HEK293 (cell line): ENCODE data around the gene CCR3.

Experiments used
- CTCF ChIA-PET: fragments of 350-600 bp; formaldehyde crosslinking; extraction: SDS; loops from one replicate; lab custom pipeline; 2021; ENCODE audit warnings: antibody characterized with exemption; lab: Yijun Ruan, JAX
- POLR2A ChIA-PET: fragments of 300-600 bp; formaldehyde crosslinking; extraction: SDS; loops from one replicate; lab custom pipeline; 2020; ENCODE audit warnings: antibody characterized with exemption, inconsistent platforms; lab: Yijun Ruan, JAX
- H3K27ac ChIP-seq: fragments of 200-500 bp; sonication (Bioruptor generic); 2 replicates; pipeline ENCODE4 v1.5.1; 2014; ENCODE audit warnings: low read depth, low read length, control low read depth, inconsistent platforms; ENCODE audit errors: extremely low read depth
- H3K36me3 ChIP-seq, 2 experiments: fragments of 200-500 bp in 1 of 2; sonication (Bioruptor generic) in 1 of 2; 1 replicate in 1 of 2; 2 replicates in 1 of 2; pipeline ENCODE4 v1.5.1; 2014 to 2017; ENCODE audit warnings: inconsistent platforms in 2 of 2, low read length in 2 of 2; ENCODE audit not compliant: control insufficient read depth in 2 of 2, insufficient read depth in 1 of 2
- H3K4me1 ChIP-seq: fragments of 200-500 bp; sonication (Bioruptor generic); 2 replicates; pipeline ENCODE4 v1.5.1; 2014; ENCODE audit warnings: mild to moderate bottlenecking, low read length, inconsistent platforms; ENCODE audit not compliant: control insufficient read depth, insufficient read depth
- H3K4me3 ChIP-seq: 2 replicates; pipeline ENCODE4 v1.5.1; 2011; ENCODE audit warnings: low read depth, mild to moderate bottlenecking, control low read depth, low read length, moderate library complexity
- H3K9me3 ChIP-seq: fragments of 200-500 bp; sonication (Bioruptor generic); 2 replicates; pipeline ENCODE4 v1.5.1; 2014; ENCODE audit warnings: low read depth, low read length, inconsistent platforms; ENCODE audit not compliant: control insufficient read depth, insufficient read depth
- AEBP2 ChIP-seq: fragments of 450-650 bp; formaldehyde crosslinking; IDR thresholded peaks from 2 replicates; pipeline ENCODE4 v1.5.1; 2016; ENCODE audit warnings: missing biosample characterization, missing genetic modification characterization, borderline replicate concordance
- KLF16 ChIP-seq: fragments of 450-650 bp; formaldehyde crosslinking; IDR thresholded peaks from 2 replicates; pipeline ENCODE4 v1.5.1; 2017; ENCODE audit warnings: missing biosample characterization, missing genetic modification characterization
- PATZ1 ChIP-seq: fragments of 450-650 bp; formaldehyde crosslinking; IDR thresholded peaks from 2 replicates; pipeline ENCODE4 v1.5.1; 2016; ENCODE audit warnings: missing biosample characterization, missing genetic modification characterization
- WT1 ChIP-seq: fragments of 450-650 bp; formaldehyde crosslinking; IDR thresholded peaks from 2 replicates; pipeline ENCODE4 v1.5.1; 2016; ENCODE audit warnings: missing biosample characterization, missing genetic modification characterization
- YY1 ChIP-seq: fragments of 450-650 bp; formaldehyde crosslinking; IDR thresholded peaks from 2 replicates; pipeline ENCODE4 v1.5.1; 2018; ENCODE audit warnings: missing biosample characterization, missing genetic modification characterization
- ZBTB17 ChIP-seq: fragments of 450-650 bp; formaldehyde crosslinking; IDR thresholded peaks from 2 replicates; pipeline ENCODE4 v1.5.1; 2016; ENCODE audit warnings: missing biosample characterization, missing genetic modification characterization
- ZBTB48 ChIP-seq: fragments of 450-650 bp; formaldehyde crosslinking; IDR thresholded peaks from 2 replicates; pipeline ENCODE4 v1.5.1; 2016; ENCODE audit warnings: missing biosample characterization, missing genetic modification characterization
- ZBTB7A ChIP-seq: fragments of 450-650 bp; formaldehyde crosslinking; IDR thresholded peaks from 2 replicates; pipeline ENCODE4 v1.5.1; 2016; ENCODE audit warnings: low read depth, missing biosample characterization, missing genetic modification characterization
- ZFP41 ChIP-seq: fragments of 450-650 bp; formaldehyde crosslinking; IDR thresholded peaks from 2 replicates; pipeline ENCODE4 v1.5.1; 2016; ENCODE audit warnings: missing biosample characterization, missing genetic modification characterization, borderline replicate concordance
- ZNF248 ChIP-seq: fragments of 450-650 bp; formaldehyde crosslinking; IDR thresholded peaks from 2 replicates; pipeline ENCODE4 v1.5.1; 2017; ENCODE audit warnings: missing biosample characterization, missing genetic modification characterization
- ZNF274 ChIP-seq, 2 experiments: fragments of 200-500 bp in 1 of 2; fragments of 450-650 bp in 1 of 2; sonication (Bioruptor generic) in 1 of 2; formaldehyde crosslinking in 1 of 2; IDR thresholded peaks; 2 replicates each; pipeline versions ENCODE4 v1.5.1 to v1.6.1; 2014 to 2016; ENCODE audit warnings: borderline replicate concordance in 1 of 2, inconsistent platforms in 1 of 2, low read length in 1 of 2, missing biosample characterization in 1 of 2, missing genetic modification characterization in 1 of 2
- ZNF292 ChIP-seq: fragments of 450-650 bp; formaldehyde crosslinking; IDR thresholded peaks from 2 replicates; pipeline ENCODE4 v1.5.1; 2016; ENCODE audit warnings: low read depth, missing biosample characterization, missing genetic modification characterization, borderline replicate concordance
- ZNF362 ChIP-seq: fragments of 450-650 bp; formaldehyde crosslinking; IDR thresholded peaks from 2 replicates; pipeline ENCODE4 v1.5.1; 2016; ENCODE audit warnings: missing biosample characterization, missing genetic modification characterization
- ZNF433 ChIP-seq: fragments of 450-650 bp; formaldehyde crosslinking; IDR thresholded peaks from 2 replicates; pipeline ENCODE4 v1.5.1; 2016; ENCODE audit warnings: missing biosample characterization, missing genetic modification characterization, low read depth
- ZNF473 ChIP-seq: fragments of 450-650 bp; formaldehyde crosslinking; IDR thresholded peaks from 2 replicates; pipeline ENCODE4 v1.5.1; 2017; ENCODE audit warnings: missing biosample characterization, missing genetic modification characterization
- ZNF529 ChIP-seq: fragments of 450-650 bp; formaldehyde crosslinking; IDR thresholded peaks from 2 replicates; pipeline ENCODE4 v1.5.1; 2017; ENCODE audit warnings: missing genetic modification characterization, missing biosample characterization; ENCODE audit not compliant: insufficient replicate concordance
- ZNF561 ChIP-seq: fragments of 450-650 bp; IDR thresholded peaks from 2 replicates; pipeline ENCODE4 v1.5.1; 2018; ENCODE audit warnings: missing biosample characterization, missing genetic modification characterization, borderline replicate concordance
- ZNF639 ChIP-seq: fragments of 450-650 bp; formaldehyde crosslinking; IDR thresholded peaks from 2 replicates; pipeline ENCODE4 v1.5.1; 2016; ENCODE audit warnings: missing biosample characterization, missing genetic modification characterization
- ZNF658 ChIP-seq: fragments of 450-650 bp; formaldehyde crosslinking; IDR thresholded peaks from 2 replicates; pipeline ENCODE4; 2016; ENCODE audit warnings: missing biosample characterization, missing genetic modification characterization

The CCR3 gene

GRCh38 chr3:46303240-46303639 lies 61.0 kb downstream of the CCR3 start:
- H3K36me3 ChIP-seq: no peaks in the 10 kb centered on the region
- no peaks in the 10 kb centered on the region for H3K4me1 ChIP-seq
- no peak for TF ChIP-seq ZNF561 (tag by site-specific recombination)
- no peak for TF ChIP-seq ZBTB48 (tag by site-specific recombination)
- TF ChIP-seq, all 188 proteins: peak for 0
- Histone ChIP-seq H3K4me3 (no peak overlapping the region), H3K27ac (no peak overlapping the region), H3K9me3 (no peaks in the 10 kb centered on the region)
- ChIA-PET CTCF (no interaction called here), POLR2A (no interaction called here)

- Histone ChIP-seq H3K9me3 (no peaks in the 10 kb centered on the region), H3K27ac (no peak overlapping the region), H3K36me3 (no peaks in the 10 kb centered on the region), H3K4me3 (no peak overlapping the region), H3K4me1 (no peaks in the 10 kb centered on the region)
- TF ChIP-seq AEBP2 (tag by site-specific recombination): no peak
- TF ChIP-seq PATZ1: no peak
- TF ChIP-seq ZNF274 (IDR thresholded peaks at IDR 0.05; ENCODE audit: low read length): no peak
- TF ChIP-seq ZNF274 (tag by site-specific recombination; IDR thresholded peaks at IDR 0.05; ENCODE audit: borderline replicate concordance): no peak
- no peak for TF ChIP-seq ZNF292 (tag by site-specific recombination)
- ChIA-PET POLR2A (no interaction called here), CTCF (no interaction called here)
These were observed 62.5 kb downstream of the CCR3 start for GRCh38 chr3:46304739-46305138.

- no peak overlapping the region for H3K27ac ChIP-seq
- no peaks in the 10 kb centered on the region for H3K36me3 ChIP-seq
- H3K9me3 ChIP-seq: no peaks in the 10 kb centered on the region
- ChIA-PET POLR2A (no interaction called here), CTCF (interaction anchor here (0.6 kb wide), 1 partner anchor 232 kb away, joined by 5 read pairs; no protein-coding TSS in a partner anchor)
- TF ChIP-seq YY1 (tag by site-specific recombination) (no peak), ZNF639 (tag by site-specific recombination) (no peak), ZNF274 (IDR thresholded peaks at IDR 0.05; ENCODE audit: low read length) (no peak), ZNF274 (tag by site-specific recombination; IDR thresholded peaks at IDR 0.05; ENCODE audit: borderline replicate concordance) (no peak), ZNF473 (no peak)
- no peak overlapping the region for H3K4me3 ChIP-seq
- H3K4me1 ChIP-seq: no peaks in the 10 kb centered on the region
These were observed 70.7 kb downstream of the CCR3 start for GRCh38 chr3:46312991-46313390.

GRCh38 chr3:46314517-46314916 lies 72.3 kb downstream of the CCR3 start:
- CTCF ChIA-PET: interaction anchor here (0.6 kb wide), 1 partner anchor 595 kb away, joined by 3 read pairs; no protein-coding TSS in a partner anchor
- Histone ChIP-seq H3K9me3 (no peaks in the 10 kb centered on the region), H3K27ac (no peak overlapping the region), H3K36me3 (no peaks in the 10 kb centered on the region), H3K4me1 (no peaks in the 10 kb centered on the region), H3K4me3 (no peak overlapping the region)
- POLR2A ChIA-PET: no interaction called here
- no peak for TF ChIP-seq ZNF362 (tag by site-specific recombination)
- TF ChIP-seq ZBTB17: no peak
- TF ChIP-seq ZBTB7A (tag by site-specific recombination): no peak
- no peak for TF ChIP-seq ZNF274 (IDR thresholded peaks at IDR 0.05; ENCODE audit: low read length)
- no peak for TF ChIP-seq ZNF274 (tag by site-specific recombination; IDR thresholded peaks at IDR 0.05; ENCODE audit: borderline replicate concordance)
- no peak for TF ChIP-seq WT1
- no peak for TF ChIP-seq ZNF433 (tag by site-specific recombination)
- no peak for TF ChIP-seq ZNF529
- TF ChIP-seq ZNF658: no peak
- no peak for TF ChIP-seq ZNF248 (tag by site-specific recombination)
- TF ChIP-seq ZFP41 (tag by site-specific recombination): no peak
- no peak for TF ChIP-seq KLF16 (tag by site-specific recombination)
